Endothelial cell of umbilical vein (primary cell): ENCODE data around the gene APLP2. TPM values are rescaled to one million over a fixed set of nuclear protein-coding genes. Genes with fewer than 3 reads are reported as not detected.

Experiments
- BruUV-seq: library from RNA; stranded (reverse); fragments of 400-500 nt; replicated peaks from 2 replicates; lab custom pipeline; 2021; lab: Mats Ljungman, UMichigan
- CTCF ChIA-PET: fragments of 300-600, 350-600 bp; sonication (Branson Sonifier 250); formaldehyde crosslinking; loops from one replicate; lab custom pipeline; 2021; ENCODE audit warnings: antibody characterized with exemption, inconsistent platforms; lab: Charles Lee
- POLR2A ChIA-PET: fragments of 300-600, 350-600 bp; sonication (Branson Sonifier 250); formaldehyde crosslinking; loops from one replicate; lab custom pipeline; 2021; ENCODE audit warnings: antibody characterized with exemption, inconsistent platforms; lab: Charles Lee
- DNase-seq: peaks from one replicate; pipeline ENCODE4 v3.0.0-alpha.2; 2011; ENCODE audit warnings: low read depth, low spot score
- FAIRE-seq: peaks from 2 replicates; lab custom pipeline; 2011; peaks lifted over from hg19 to GRCh38; lab: Jason Lieb, UNC
- H2AFZ ChIP-seq: 2 replicates; pipeline ENCODE4 v1.6.0; 2012; ENCODE audit warnings: low read depth, low read length, control low read depth, inconsistent platforms
- H3K27ac ChIP-seq: 2 replicates; pipeline ENCODE4 v1.5.1; 2011; ENCODE audit warnings: low read depth, mild to moderate bottlenecking, control low read depth, low read length, moderate library complexity; ENCODE audit not compliant: insufficient read depth
- H3K27me3 ChIP-seq, 2 experiments: 2 replicates each; pipeline versions ENCODE4 v1.6.0 to v1.6.1; 2011; ENCODE audit warnings: low read length in 2 of 2, mixed read lengths in 1 of 2; ENCODE audit not compliant: control insufficient read depth in 2 of 2, insufficient read depth in 2 of 2
- H3K36me3 ChIP-seq, 2 experiments: 2 replicates in 1 of 2; 3 replicates in 1 of 2; pipeline ENCODE4 v1.5.1; 2011; ENCODE audit warnings: low read length in 2 of 2, mild to moderate bottlenecking in 1 of 2, moderate library complexity in 1 of 2; ENCODE audit not compliant: control insufficient read depth in 2 of 2, insufficient read depth in 2 of 2; ENCODE audit errors: extremely low read depth in 1 of 2
- H3K4me1 ChIP-seq: 3 replicates; pipeline ENCODE4 v1.5.1; 2011; ENCODE audit warnings: mild to moderate bottlenecking, low read length; ENCODE audit not compliant: control insufficient read depth, insufficient read depth; ENCODE audit errors: extremely low read depth
- H3K4me2 ChIP-seq: 2 replicates; pipeline ENCODE4 v1.6.1; 2011; ENCODE audit warnings: low read length, control low read depth, mixed read lengths; ENCODE audit not compliant: insufficient read depth
- H3K4me3 ChIP-seq, 3 experiments: fragments of 200-600 bp in 1 of 3; sonication (generic), shearing (Covaris generic) in 1 of 3; replicated peaks in 1 of 3; 2 replicates each; pipeline ENCODE4 v1.5.1; 2011 to 2016; ENCODE audit warnings: control low read depth in 3 of 3, low read length in 3 of 3, mild to moderate bottlenecking in 2 of 3, inconsistent platforms in 1 of 3, low read depth in 1 of 3, moderate library complexity in 1 of 3; ENCODE audit not compliant: insufficient read depth in 1 of 3
- H3K79me2 ChIP-seq: 2 replicates; pipeline ENCODE4 v1.6.0; 2012; ENCODE audit warnings: low read length, inconsistent platforms; ENCODE audit not compliant: control insufficient read depth, insufficient read depth
- H3K9ac ChIP-seq: replicated peaks from 2 replicates; pipeline ENCODE3; 2011; ENCODE audit warnings: low read length, control low read depth; ENCODE audit not compliant: insufficient read depth; ENCODE audit errors: extremely low read depth
- H3K9me1 ChIP-seq: replicated peaks from 3 replicates; pipeline ENCODE4 v1.6.0; 2011; ENCODE audit warnings: mild to moderate bottlenecking, low read length; ENCODE audit not compliant: control insufficient read depth, insufficient read depth; ENCODE audit errors: extremely low read depth
- H3K9me3 ChIP-seq: replicated peaks from 2 replicates; pipeline ENCODE4 v1.5.1; 2012; ENCODE audit warnings: low read length, inconsistent platforms; ENCODE audit not compliant: control insufficient read depth, insufficient read depth
- H4K20me1 ChIP-seq: replicated peaks from 2 replicates; pipeline ENCODE3; 2011; ENCODE audit warnings: mild to moderate bottlenecking, low read length; ENCODE audit not compliant: control insufficient read depth, insufficient read depth; ENCODE audit errors: extremely low read depth
- EZH2 ChIP-seq: IDR thresholded peaks from 2 replicates; pipeline ENCODE4 v1.6.1; 2012; ENCODE audit warnings: borderline replicate concordance, low read depth, mild to moderate bottlenecking, moderate library complexity, low read length, inconsistent platforms; ENCODE audit not compliant: severe bottlenecking
- FOS ChIP-seq: IDR thresholded peaks from 2 replicates; pipeline ENCODE4 v1.6.1; 2011; ENCODE audit warnings: mild to moderate bottlenecking, low read length, moderate library complexity, borderline replicate concordance; ENCODE audit not compliant: insufficient read depth
- GATA2 ChIP-seq: IDR thresholded peaks from 2 replicates; pipeline ENCODE4 v1.7.0; 2011; ENCODE audit warnings: low read depth, mild to moderate bottlenecking, moderate library complexity, mixed read lengths, low read length; ENCODE audit not compliant: insufficient read length, insufficient read depth
- JUN ChIP-seq: IDR thresholded peaks from 2 replicates; pipeline ENCODE4 v1.6.1; 2011; ENCODE audit warnings: borderline replicate concordance, low read depth; ENCODE audit not compliant: insufficient read length, insufficient read depth
- MYC ChIP-seq: IDR thresholded peaks from one replicate; pipeline ENCODE4 v1.6.1; 2011; ENCODE audit warnings: mild to moderate bottlenecking, low read depth, low read length
- POLR2A ChIP-seq: IDR thresholded peaks from 2 replicates; pipeline ENCODE4 v1.6.1; 2012; ENCODE audit warnings: low read depth, mild to moderate bottlenecking, control low read depth, low read length
- POLR2AphosphoS5 ChIP-seq: IDR thresholded peaks from 2 replicates; pipeline ENCODE4 v1.6.1; 2012; ENCODE audit warnings: low read depth, mild to moderate bottlenecking, control low read depth, low read length, moderate library complexity; ENCODE audit not compliant: insufficient read depth
- dilution Hi-C: fragments of 300-500 bp; cut with MboI; formaldehyde crosslinking; loops from one replicate; pipeline ENCODE4 v1.15.0; 2019; ENCODE audit warnings: low sequenced_read_pairs; ENCODE audit not compliant: extremely low pct_ligation_motif_present
- intact Hi-C: fragments of 100-400 bp; cut with micrococcal nuclease; formaldehyde crosslinking; loops from one replicate; pipeline ENCODE4 v1.10.0; 2022
- polyA plus RNA-seq, 4 experiments: library from polyadenylated mRNA; depleted of rRNA in 3 of 4; stranded (reverse) in 3 of 4; unstranded in 1 of 4; fragments of >200 nt; gene quantifications; 2 replicates each; pipeline versions ENCODE4 v1.2.1 to v1.2.3, GENCODE V29; 2011 to 2012; ENCODE audit warnings: missing spikeins in 1 of 4
- total RNA-seq: library from RNA; stranded (reverse); gene quantifications from 2 replicates; pipeline ENCODE4 v1.2.3, GENCODE V29; 2021
- TF ChIP-seq, protein P1 (sequence below), 2 donors: IDR thresholded peaks; 1 replicate in 1 of 2; 2 replicates in 1 of 2; pipeline ENCODE4 v1.5.1; 2011; ENCODE audit warnings: low read length in 2 of 2, mild to moderate bottlenecking in 2 of 2, moderate library complexity in 2 of 2, control low read depth in 1 of 2, inconsistent platforms in 1 of 2, low read depth in 1 of 2; ENCODE audit not compliant: insufficient read depth in 1 of 2; ENCODE audit errors: extremely low read depth in 1 of 2
- TF ChIP-seq, protein P2 (sequence below): IDR thresholded peaks from 2 replicates; pipeline ENCODE4 v1.6.1; 2011; ENCODE audit not compliant: insufficient read depth, insufficient read length

APLP2 gene
- total and polyA plus RNA-seq, 2 donors (not counting 3 experiments of a cell fraction or from before 2014, with no cell fraction given), result 493 to 543 TPM

DNA sequence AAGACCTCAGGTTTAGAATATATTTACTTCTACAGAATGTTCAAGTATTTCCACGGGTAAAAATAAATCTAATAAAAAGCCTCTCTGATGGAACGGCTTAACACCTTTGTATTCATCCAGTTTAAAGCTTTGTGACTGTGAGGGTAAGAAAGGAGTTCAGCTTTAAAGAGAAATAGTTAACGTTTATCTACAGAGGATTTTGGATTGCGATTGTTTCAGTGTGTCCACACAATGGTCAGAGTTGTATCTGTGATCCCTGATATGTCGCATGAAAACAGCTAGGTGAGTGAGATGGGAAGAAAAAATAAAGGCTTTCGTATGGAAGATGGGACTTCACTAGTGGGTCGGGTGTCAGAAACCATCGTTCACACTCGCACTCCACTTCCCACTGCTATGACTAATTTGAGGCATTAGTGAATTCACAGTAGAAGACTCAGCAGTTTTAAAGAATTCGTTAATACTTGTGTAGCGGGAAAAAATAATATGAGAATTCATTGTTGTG, 1.6 kb downstream of the APLP2 start:
- Histone ChIP-seq H3K9me1 (no peaks in the 10 kb centered on the region), H3K9me3 (no peaks in the 10 kb centered on the region), H3K79me2 (peaks cover 64% of the 10 kb centered on the region), H3K27ac (peak overlapping the region; percentile 40), H3K4me3 (peak overlapping the region; percentile 92 to 96 (median 94)), H3K36me3 (no peaks in the 10 kb centered on the region), H3K4me2 (peak overlapping the region; percentile 99), H3K9ac (peak overlapping the region; percentile 92), H4K20me1 (no peaks in the 10 kb centered on the region), H3K4me1 (peaks cover 12% of the 10 kb centered on the region), H3K27me3 (no peaks in the 10 kb centered on the region), H2AFZ (no peak overlapping the region)
- ChIA-PET CTCF (interaction anchor here (1.0 to 2.7 kb wide), 17 partner anchors 9 to 158 kb away, joined by 3 to 52 read pairs (median 5); partner anchors contain the start of gene PRDM10), POLR2A (interaction anchor here (0.7 to 2.9 kb wide), 9 partner anchors 32 to 111 kb away, joined by 3 to 45 read pairs (median 4); partner anchors contain the start of gene PRDM10)
- FAIRE-seq (peak; percentile 59), DNase-seq (peak; percentile 66)
- dilution Hi-C loops (no loop called here), intact Hi-C loops (no loop called here)
- BruUV-seq, result TSS peak; percentile 42
- TF ChIP-seq, protein P1, sequence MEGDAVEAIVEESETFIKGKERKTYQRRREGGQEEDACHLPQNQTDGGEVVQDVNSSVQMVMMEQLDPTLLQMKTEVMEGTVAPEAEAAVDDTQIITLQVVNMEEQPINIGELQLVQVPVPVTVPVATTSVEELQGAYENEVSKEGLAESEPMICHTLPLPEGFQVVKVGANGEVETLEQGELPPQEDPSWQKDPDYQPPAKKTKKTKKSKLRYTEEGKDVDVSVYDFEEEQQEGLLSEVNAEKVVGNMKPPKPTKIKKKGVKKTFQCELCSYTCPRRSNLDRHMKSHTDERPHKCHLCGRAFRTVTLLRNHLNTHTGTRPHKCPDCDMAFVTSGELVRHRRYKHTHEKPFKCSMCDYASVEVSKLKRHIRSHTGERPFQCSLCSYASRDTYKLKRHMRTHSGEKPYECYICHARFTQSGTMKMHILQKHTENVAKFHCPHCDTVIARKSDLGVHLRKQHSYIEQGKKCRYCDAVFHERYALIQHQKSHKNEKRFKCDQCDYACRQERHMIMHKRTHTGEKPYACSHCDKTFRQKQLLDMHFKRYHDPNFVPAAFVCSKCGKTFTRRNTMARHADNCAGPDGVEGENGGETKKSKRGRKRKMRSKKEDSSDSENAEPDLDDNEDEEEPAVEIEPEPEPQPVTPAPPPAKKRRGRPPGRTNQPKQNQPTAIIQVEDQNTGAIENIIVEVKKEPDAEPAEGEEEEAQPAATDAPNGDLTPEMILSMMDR (IDR thresholded peaks at IDR 0.05; ENCODE audit: extremely low read depth in 1 of 2, insufficient read depth in 1 of 2, low read depth in 1 of 2, low read length in 2 of 2), result no peak
- TF ChIP-seq JUN (no peak), FOS (no peak), EZH2 (no peak), GATA2 (no peak), POLR2AphosphoS5 (no peak), MYC (no peak), POLR2A (no peak)
- TF ChIP-seq, protein P2, sequence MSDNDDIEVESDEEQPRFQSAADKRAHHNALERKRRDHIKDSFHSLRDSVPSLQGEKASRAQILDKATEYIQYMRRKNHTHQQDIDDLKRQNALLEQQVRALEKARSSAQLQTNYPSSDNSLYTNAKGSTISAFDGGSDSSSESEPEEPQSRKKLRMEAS, result no peak
